WTC11 (cell line): ENCODE results near the gene MEIS1. TPM values are rescaled to one million over a fixed set of nuclear protein-coding genes. Genes with fewer than 3 reads are reported as not detected.

Experiments
- ATAC-seq: fragments of 200-7000 bp; cut with Tn5 transposase; 2 replicates; pipeline ENCODE4 v1.10.0; 2021; ENCODE audit warnings: mild to moderate bottlenecking, moderate library complexity
- CTCF ChIA-PET: fragments of 300-600 bp; sonication (Branson Sonifier 250); formaldehyde crosslinking; loops from one replicate; lab custom pipeline; 2021; ENCODE audit warnings: antibody characterized with exemption; lab: Charles Lee
- POLR2A ChIA-PET: fragments of 350-600 bp; sonication (Branson Sonifier 250); formaldehyde crosslinking; loops from one replicate; lab custom pipeline; 2021; ENCODE audit warnings: antibody characterized with exemption; lab: Charles Lee
- DNase-seq: peaks from one replicate; pipeline ENCODE4 v3.0.0; 2021; ENCODE audit warnings: low spot score
- H3K27ac Mint-ChIP-seq: 2 replicates; pipeline ENCODE4 v1.8.0; 2021; ENCODE audit warnings: mixed read lengths
- H3K27me3 Mint-ChIP-seq: 2 replicates; pipeline ENCODE4 v1.8.0; 2021; ENCODE audit warnings: low read depth, mild to moderate bottlenecking, moderate library complexity, mixed read lengths
- H3K36me3 Mint-ChIP-seq: 2 replicates; pipeline ENCODE4 v1.8.0; 2021; ENCODE audit warnings: mixed read lengths
- H3K4me1 Mint-ChIP-seq: 2 replicates; pipeline ENCODE4 v1.8.0; 2022; ENCODE audit warnings: mixed read lengths
- H3K4me3 Mint-ChIP-seq: 2 replicates; pipeline ENCODE4 v1.8.0; 2021; ENCODE audit warnings: mild to moderate bottlenecking, moderate library complexity, mixed read lengths
- H3K9me3 Mint-ChIP-seq: 2 replicates; pipeline ENCODE4 v1.8.0; 2021; ENCODE audit warnings: mixed read lengths
- ARID4B ChIP-seq: sonication (generic); formaldehyde crosslinking; IDR thresholded peaks from 2 replicates; pipeline ENCODE4 v1.8.0; 2023; ENCODE audit warnings: missing genetic modification reagents, mild to moderate bottlenecking, borderline replicate concordance
- ATF1 ChIP-seq: sonication (generic); formaldehyde crosslinking; IDR thresholded peaks from 2 replicates; pipeline ENCODE4 v1.8.1; 2023; ENCODE audit warnings: mild to moderate bottlenecking, moderate library complexity, missing genetic modification reagents
- CBFB ChIP-seq: sonication (generic); formaldehyde crosslinking; IDR thresholded peaks from 2 replicates; pipeline ENCODE4 v1.8.1; 2022; ENCODE audit warnings: mild to moderate bottlenecking, low read depth, missing genetic modification reagents
- NR2C2 ChIP-seq: sonication (generic); formaldehyde crosslinking; IDR thresholded peaks from 2 replicates; pipeline ENCODE4 v1.8.0; 2022; ENCODE audit warnings: mild to moderate bottlenecking, missing genetic modification reagents
- PREB ChIP-seq: sonication (generic); formaldehyde crosslinking; IDR thresholded peaks from 2 replicates; pipeline ENCODE4 v1.8.1; 2022; ENCODE audit warnings: mild to moderate bottlenecking, missing genetic modification reagents, moderate library complexity, borderline replicate concordance
- RORB ChIP-seq: fragments of 250-450 bp; sonication (Bioruptor Pico); IDR thresholded peaks from 2 replicates; pipeline ENCODE4 v1.9.0; 2021; ENCODE audit warnings: mild to moderate bottlenecking
- ZNF121 ChIP-seq: sonication (generic); formaldehyde crosslinking; IDR thresholded peaks from 2 replicates; pipeline ENCODE4 v1.8.0; 2023; ENCODE audit warnings: missing genetic modification reagents
- ZNF138 ChIP-seq: sonication (generic); formaldehyde crosslinking; conservative IDR thresholded peaks from 2 replicates; pipeline ENCODE4 v1.8.1; 2022; ENCODE audit warnings: mild to moderate bottlenecking, moderate library complexity, missing genetic modification reagents
- ZNF416 ChIP-seq: fragments of 250-450 bp; sonication (Bioruptor Pico); IDR thresholded peaks from 2 replicates; pipeline ENCODE4 v1.9.0; 2021; ENCODE audit warnings: mild to moderate bottlenecking, inconsistent platforms
- ZNF423 ChIP-seq: fragments of 250-450 bp; sonication (Bioruptor Pico); IDR thresholded peaks from 2 replicates; pipeline ENCODE4 v2.1.2; 2022; ENCODE audit warnings: mild to moderate bottlenecking, moderate library complexity
- total RNA-seq: library from RNA; stranded (reverse); gene quantifications from 3 replicates; pipeline ENCODE4 v1.2.3, GENCODE V29; 2021
- TF ChIP-seq, protein P1 (sequence below): sonication (generic); formaldehyde crosslinking; IDR thresholded peaks from 2 replicates; pipeline ENCODE4 v1.8.1; 2023; ENCODE audit warnings: mild to moderate bottlenecking, moderate library complexity, missing genetic modification reagents
- TF ChIP-seq, protein P2 (sequence below): sonication (generic); formaldehyde crosslinking; IDR thresholded peaks from 2 replicates; pipeline ENCODE4 v1.8.1; 2023; ENCODE audit warnings: mild to moderate bottlenecking, missing genetic modification reagents
- TF ChIP-seq, protein P3 (sequence below): fragments of 250-450 bp; sonication (Bioruptor Pico); IDR thresholded peaks from 2 replicates; pipeline ENCODE4 v1.9.0; 2021; ENCODE audit warnings: mild to moderate bottlenecking, borderline replicate concordance
- TF ChIP-seq, protein P4 (sequence below): sonication (generic); formaldehyde crosslinking; IDR thresholded peaks from 2 replicates; pipeline ENCODE4 v1.8.0; 2022; ENCODE audit warnings: missing genetic modification reagents

The MEIS1 gene
- total RNA-seq, 1 experiment from 2014 or later = 0.48 TPM

DNA sequence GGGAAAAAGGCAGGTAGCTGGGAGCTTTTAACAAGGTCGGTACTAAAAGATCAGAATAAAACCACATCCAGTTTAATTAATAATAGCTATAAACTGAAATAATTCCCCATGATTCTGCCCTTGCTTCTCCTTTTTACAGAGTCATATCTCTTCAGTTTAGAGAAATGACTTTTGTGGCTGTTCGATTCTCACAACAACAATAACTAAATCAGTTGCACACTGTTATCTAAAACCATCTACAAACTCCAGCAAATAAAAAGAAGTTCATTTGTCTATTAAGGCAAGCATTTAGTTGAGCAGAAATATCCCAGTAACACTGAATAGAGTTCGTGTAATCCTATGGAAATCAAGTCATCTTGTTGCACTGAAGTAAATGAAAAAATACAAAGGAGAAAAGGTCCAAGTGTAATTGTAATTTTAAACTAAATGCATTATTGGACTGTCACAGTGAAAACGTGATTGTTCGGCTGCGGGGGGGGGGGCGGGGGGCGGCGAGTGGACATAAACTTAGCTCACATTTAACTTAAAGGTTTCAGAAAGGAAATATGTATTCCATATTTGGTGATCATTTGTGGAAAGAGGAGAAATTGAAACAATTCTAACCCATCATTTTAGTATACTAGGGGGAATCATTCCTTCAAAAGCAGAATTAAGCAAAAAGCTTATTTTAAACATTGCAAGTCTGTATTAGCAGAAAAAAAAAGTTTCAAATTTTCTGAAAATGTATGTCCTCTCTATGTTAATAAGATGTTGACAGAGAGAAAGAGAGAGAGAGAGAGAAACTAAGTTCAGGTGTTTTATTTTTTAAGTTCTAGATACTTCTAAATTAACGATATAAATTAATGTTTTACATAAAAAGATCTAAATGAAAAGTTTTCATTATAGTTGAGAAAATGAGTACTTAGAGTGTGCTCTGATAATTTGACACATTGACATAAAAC, 144.5 kb downstream of the MEIS1 start (continued):
- TF ChIP-seq, protein P1, sequence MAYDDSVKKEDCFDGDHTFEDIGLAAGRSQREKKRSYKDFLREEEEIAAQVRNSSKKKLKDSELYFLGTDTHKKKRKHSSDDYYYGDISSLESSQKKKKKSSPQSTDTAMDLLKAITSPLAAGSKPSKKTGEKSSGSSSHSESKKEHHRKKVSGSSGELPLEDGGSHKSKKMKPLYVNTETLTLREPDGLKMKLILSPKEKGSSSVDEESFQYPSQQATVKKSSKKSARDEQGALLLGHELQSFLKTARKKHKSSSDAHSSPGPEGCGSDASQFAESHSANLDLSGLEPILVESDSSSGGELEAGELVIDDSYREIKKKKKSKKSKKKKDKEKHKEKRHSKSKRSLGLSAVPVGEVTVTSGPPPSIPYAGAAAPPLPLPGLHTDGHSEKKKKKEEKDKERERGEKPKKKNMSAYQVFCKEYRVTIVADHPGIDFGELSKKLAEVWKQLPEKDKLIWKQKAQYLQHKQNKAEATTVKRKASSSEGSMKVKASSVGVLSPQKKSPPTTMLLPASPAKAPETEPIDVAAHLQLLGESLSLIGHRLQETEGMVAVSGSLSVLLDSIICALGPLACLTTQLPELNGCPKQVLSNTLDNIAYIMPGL (CRISPR knock-in tag) = no peak
- no peak for TF ChIP-seq ATF1 (CRISPR knock-in tag)

- H3K27ac Mint-ChIP-seq = no peak overlapping the region
- H3K36me3 Mint-ChIP-seq = no peaks in the 10 kb centered on the region
- DNase-seq = no peak
- H3K4me3 Mint-ChIP-seq = no peak overlapping the region
- peaks cover 33% of the 10 kb centered on the region for H3K4me1 Mint-ChIP-seq
- CTCF ChIA-PET = interaction anchor here (1.9 kb wide), 1 partner anchor 147 kb away, joined by 7 read pairs; no protein-coding TSS in a partner anchor
- H3K9me3 Mint-ChIP-seq = no peaks in the 10 kb centered on the region
- H3K27me3 Mint-ChIP-seq = peaks cover 7% of the 10 kb centered on the region
- POLR2A ChIA-PET = interaction anchor here (0.6 kb wide), 1 partner anchor 66 kb away, joined by 3 read pairs; no protein-coding TSS in a partner anchor
- ATAC-seq = no peak
- TF ChIP-seq NR2C2 (CRISPR knock-in tag) (no peak), ZNF416 (CRISPR knock-in tag) (no peak), RORB (CRISPR knock-in tag) (no peak), ARID4B (no peak), ZNF423 (CRISPR knock-in tag) (no peak), ZNF121 (CRISPR knock-in tag) (no peak), ZNF138 (CRISPR knock-in tag) (no peak), PREB (CRISPR knock-in tag) (no peak), CBFB (CRISPR knock-in tag) (no peak)
- TF ChIP-seq, protein P2, sequence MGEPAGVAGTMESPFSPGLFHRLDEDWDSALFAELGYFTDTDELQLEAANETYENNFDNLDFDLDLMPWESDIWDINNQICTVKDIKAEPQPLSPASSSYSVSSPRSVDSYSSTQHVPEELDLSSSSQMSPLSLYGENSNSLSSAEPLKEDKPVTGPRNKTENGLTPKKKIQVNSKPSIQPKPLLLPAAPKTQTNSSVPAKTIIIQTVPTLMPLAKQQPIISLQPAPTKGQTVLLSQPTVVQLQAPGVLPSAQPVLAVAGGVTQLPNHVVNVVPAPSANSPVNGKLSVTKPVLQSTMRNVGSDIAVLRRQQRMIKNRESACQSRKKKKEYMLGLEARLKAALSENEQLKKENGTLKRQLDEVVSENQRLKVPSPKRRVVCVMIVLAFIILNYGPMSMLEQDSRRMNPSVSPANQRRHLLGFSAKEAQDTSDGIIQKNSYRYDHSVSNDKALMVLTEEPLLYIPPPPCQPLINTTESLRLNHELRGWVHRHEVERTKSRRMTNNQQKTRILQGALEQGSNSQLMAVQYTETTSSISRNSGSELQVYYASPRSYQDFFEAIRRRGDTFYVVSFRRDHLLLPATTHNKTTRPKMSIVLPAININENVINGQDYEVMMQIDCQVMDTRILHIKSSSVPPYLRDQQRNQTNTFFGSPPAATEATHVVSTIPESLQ (CRISPR knock-in tag) = no peak
- TF ChIP-seq, protein P3, sequence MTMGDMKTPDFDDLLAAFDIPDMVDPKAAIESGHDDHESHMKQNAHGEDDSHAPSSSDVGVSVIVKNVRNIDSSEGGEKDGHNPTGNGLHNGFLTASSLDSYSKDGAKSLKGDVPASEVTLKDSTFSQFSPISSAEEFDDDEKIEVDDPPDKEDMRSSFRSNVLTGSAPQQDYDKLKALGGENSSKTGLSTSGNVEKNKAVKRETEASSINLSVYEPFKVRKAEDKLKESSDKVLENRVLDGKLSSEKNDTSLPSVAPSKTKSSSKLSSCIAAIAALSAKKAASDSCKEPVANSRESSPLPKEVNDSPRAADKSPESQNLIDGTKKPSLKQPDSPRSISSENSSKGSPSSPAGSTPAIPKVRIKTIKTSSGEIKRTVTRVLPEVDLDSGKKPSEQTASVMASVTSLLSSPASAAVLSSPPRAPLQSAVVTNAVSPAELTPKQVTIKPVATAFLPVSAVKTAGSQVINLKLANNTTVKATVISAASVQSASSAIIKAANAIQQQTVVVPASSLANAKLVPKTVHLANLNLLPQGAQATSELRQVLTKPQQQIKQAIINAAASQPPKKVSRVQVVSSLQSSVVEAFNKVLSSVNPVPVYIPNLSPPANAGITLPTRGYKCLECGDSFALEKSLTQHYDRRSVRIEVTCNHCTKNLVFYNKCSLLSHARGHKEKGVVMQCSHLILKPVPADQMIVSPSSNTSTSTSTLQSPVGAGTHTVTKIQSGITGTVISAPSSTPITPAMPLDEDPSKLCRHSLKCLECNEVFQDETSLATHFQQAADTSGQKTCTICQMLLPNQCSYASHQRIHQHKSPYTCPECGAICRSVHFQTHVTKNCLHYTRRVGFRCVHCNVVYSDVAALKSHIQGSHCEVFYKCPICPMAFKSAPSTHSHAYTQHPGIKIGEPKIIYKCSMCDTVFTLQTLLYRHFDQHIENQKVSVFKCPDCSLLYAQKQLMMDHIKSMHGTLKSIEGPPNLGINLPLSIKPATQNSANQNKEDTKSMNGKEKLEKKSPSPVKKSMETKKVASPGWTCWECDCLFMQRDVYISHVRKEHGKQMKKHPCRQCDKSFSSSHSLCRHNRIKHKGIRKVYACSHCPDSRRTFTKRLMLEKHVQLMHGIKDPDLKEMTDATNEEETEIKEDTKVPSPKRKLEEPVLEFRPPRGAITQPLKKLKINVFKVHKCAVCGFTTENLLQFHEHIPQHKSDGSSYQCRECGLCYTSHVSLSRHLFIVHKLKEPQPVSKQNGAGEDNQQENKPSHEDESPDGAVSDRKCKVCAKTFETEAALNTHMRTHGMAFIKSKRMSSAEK (CRISPR knock-in tag) = no peak
- TF ChIP-seq, protein P4, sequence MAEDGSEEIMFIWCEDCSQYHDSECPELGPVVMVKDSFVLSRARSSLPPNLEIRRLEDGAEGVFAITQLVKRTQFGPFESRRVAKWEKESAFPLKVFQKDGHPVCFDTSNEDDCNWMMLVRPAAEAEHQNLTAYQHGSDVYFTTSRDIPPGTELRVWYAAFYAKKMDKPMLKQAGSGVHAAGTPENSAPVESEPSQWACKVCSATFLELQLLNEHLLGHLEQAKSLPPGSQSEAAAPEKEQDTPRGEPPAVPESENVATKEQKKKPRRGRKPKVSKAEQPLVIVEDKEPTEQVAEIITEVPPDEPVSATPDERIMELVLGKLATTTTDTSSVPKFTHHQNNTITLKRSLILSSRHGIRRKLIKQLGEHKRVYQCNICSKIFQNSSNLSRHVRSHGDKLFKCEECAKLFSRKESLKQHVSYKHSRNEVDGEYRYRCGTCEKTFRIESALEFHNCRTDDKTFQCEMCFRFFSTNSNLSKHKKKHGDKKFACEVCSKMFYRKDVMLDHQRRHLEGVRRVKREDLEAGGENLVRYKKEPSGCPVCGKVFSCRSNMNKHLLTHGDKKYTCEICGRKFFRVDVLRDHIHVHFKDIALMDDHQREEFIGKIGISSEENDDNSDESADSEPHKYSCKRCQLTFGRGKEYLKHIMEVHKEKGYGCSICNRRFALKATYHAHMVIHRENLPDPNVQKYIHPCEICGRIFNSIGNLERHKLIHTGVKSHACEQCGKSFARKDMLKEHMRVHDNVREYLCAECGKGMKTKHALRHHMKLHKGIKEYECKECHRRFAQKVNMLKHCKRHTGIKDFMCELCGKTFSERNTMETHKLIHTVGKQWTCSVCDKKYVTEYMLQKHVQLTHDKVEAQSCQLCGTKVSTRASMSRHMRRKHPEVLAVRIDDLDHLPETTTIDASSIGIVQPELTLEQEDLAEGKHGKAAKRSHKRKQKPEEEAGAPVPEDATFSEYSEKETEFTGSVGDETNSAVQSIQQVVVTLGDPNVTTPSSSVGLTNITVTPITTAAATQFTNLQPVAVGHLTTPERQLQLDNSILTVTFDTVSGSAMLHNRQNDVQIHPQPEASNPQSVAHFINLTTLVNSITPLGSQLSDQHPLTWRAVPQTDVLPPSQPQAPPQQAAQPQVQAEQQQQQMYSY = no peak
These were observed 145.5 kb downstream of the MEIS1 start for GRCh38 chr2:66580166-66581049.
